ENCODE measurements around the gene TTLL3.

- TF ChIP-seq CTCF (IDR thresholded peaks at IDR 0.05) (no peak), TCF7L2 (IDR thresholded peaks at IDR 0.05; ENCODE audit: low read depth, low read length) (no peak)
Observed at GRCh38 chr3:9809239-9809614, 835 bp upstream of the TTLL3 start.
